Transverse colon (tissue), 4 donors: ENCODE results near the gene MIER2. TPM values are rescaled to one million over a fixed set of nuclear protein-coding genes. Genes with fewer than 3 reads are reported as not detected.

Source experiments
- DNase-seq: peaks from one replicate; pipeline ENCODE4 v3.0.0-alpha.2; 2019
- H3K27ac ChIP-seq, 4 donors: fragments of 200-600 bp; sonication (generic); 2 replicates each; pipeline ENCODE4 v1.5.1; 2016 to 2018; ENCODE audit warnings: inconsistent platforms in 4 of 4
- H3K27me3 ChIP-seq: fragments of 200-600 bp; sonication (generic); 2 replicates; pipeline ENCODE4 v1.5.1; 2017; ENCODE audit warnings: inconsistent platforms
- H3K36me3 ChIP-seq, 4 donors: fragments of 200-600 bp; sonication (generic); 2 replicates each; pipeline ENCODE4 v1.5.1; 2017 to 2019; ENCODE audit warnings: inconsistent platforms in 4 of 4
- H3K4me1 ChIP-seq, 4 donors: fragments of 200-600 bp; sonication (generic); 2 replicates each; pipeline ENCODE4 v1.5.1; 2017 to 2020; ENCODE audit warnings: inconsistent platforms in 4 of 4
- H3K4me3 ChIP-seq, 4 donors: fragments of 200-600 bp; sonication (generic); 1 replicate in 1 of 4; 2 replicates in 3 of 4; pipeline versions ENCODE4 v1.5.1 to v1.6.1; 2017 to 2019; ENCODE audit warnings: inconsistent platforms in 4 of 4
- H3K9me3 ChIP-seq, 2 donors: fragments of 200-600 bp; sonication (generic); 2 replicates each; pipeline ENCODE4 v1.5.1; 2017 to 2019; ENCODE audit warnings: inconsistent platforms in 2 of 2
- EP300 ChIP-seq: sonication (generic); formaldehyde crosslinking; IDR thresholded peaks from one replicate; pipeline ENCODE4 v1.6.1; 2017; ENCODE audit warnings: antibody characterized with exemption, low read depth
- POLR2A ChIP-seq: fragments of 450-650 bp; IDR thresholded peaks from one replicate; pipeline ENCODE4 v1.6.1; 2016; ENCODE audit warnings: antibody characterized with exemption, mild to moderate bottlenecking, moderate library complexity
- POLR2AphosphoS5 ChIP-seq, 3 donors: sonication (generic); formaldehyde crosslinking; IDR thresholded peaks; one replicate each; pipeline ENCODE4 v1.6.1; 2016; ENCODE audit warnings: antibody characterized with exemption in 3 of 3
- whole genome bisulfite sequencing, 2 donors: methylation state at CpG; one replicate each; pipeline ENCODE4 v1.1.5; 2018; ENCODE audit warnings: low coverage in 1 of 2; 5-methylcytosine and 5-hydroxymethylcytosine counted together
- in situ Hi-C, 4 donors: fragments of 200-750 bp; cut with MboI; loops; one replicate each; pipeline versions ENCODE4 v1.15.0 to v1.15.1; 2017; ENCODE audit warnings: low sequenced_read_pairs in 3 of 4, low pct_ligation_motif_present in 1 of 4, low pct_unique_long_range_greater_than_20kb in 1 of 4
- intact Hi-C: fragments of 100-400 bp; cut with DNase I; formaldehyde crosslinking; loops from one replicate; pipeline ENCODE4 v1.15.1; 2023; ENCODE audit warnings: low total_unique reads
- total RNA-seq, 4 donors: library from RNA; depleted of rRNA; stranded (reverse); fragments of >200 nt; gene quantifications; one replicate each; pipeline ENCODE4 v1.1.0, GENCODE V29; 2016
- TF ChIP-seq, protein P1 (sequence below), 5 experiments: fragments of 200-600 bp in 3 of 5; fragments of 450-650 bp in 2 of 5; sonication (generic) in 3 of 5; IDR thresholded peaks; 1 replicate in 2 of 5; 2 replicates in 3 of 5; pipeline ENCODE4 v1.5.1; 2016 to 2017; ENCODE audit warnings: antibody characterized with exemption in 5 of 5, inconsistent platforms in 3 of 5, mild to moderate bottlenecking in 2 of 5, moderate library complexity in 1 of 5

MIER2 gene
- total RNA-seq, 4 donors from 2014 or later = 8.2 to 41.1 (median 16.7) TPM

DNA sequence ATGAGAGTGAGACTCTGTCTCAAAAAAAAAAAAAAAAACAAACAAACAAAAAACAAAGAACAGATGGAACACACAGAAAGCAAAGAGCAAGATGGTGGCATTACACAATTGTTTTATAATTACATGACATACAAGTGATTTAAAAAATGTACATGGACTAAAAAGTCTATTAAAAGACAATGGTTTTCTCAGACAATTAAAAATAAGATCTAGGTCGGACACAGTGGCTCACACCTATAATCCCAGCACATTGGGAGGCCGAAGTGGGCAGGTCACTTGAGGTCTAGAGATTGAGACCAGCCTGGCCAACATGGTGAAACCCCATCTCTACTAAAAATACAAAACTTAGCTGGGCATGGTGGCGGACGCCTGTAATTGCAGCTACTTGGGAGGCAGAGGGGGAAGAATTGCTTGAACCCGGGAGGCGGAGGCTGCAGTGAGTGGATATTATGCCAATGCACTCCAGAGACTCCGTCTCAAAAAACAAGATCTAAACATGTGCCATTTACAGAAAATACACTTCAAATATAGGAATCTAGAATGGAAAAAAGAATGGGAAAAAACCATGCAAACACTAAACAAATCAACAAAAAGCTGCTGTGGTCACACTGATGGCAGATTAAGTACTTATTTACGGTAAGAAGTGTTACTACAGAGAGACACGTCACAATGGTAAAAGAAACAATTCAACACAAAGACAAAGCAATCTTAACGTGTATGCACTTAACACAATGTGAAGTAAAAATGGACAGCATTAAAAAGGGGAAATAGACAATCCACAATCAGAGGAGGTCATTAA, 26.7 kb downstream of the MIER2 start:
- H3K27me3 ChIP-seq = no peaks in the 10 kb centered on the region
- TF ChIP-seq, protein P1, sequence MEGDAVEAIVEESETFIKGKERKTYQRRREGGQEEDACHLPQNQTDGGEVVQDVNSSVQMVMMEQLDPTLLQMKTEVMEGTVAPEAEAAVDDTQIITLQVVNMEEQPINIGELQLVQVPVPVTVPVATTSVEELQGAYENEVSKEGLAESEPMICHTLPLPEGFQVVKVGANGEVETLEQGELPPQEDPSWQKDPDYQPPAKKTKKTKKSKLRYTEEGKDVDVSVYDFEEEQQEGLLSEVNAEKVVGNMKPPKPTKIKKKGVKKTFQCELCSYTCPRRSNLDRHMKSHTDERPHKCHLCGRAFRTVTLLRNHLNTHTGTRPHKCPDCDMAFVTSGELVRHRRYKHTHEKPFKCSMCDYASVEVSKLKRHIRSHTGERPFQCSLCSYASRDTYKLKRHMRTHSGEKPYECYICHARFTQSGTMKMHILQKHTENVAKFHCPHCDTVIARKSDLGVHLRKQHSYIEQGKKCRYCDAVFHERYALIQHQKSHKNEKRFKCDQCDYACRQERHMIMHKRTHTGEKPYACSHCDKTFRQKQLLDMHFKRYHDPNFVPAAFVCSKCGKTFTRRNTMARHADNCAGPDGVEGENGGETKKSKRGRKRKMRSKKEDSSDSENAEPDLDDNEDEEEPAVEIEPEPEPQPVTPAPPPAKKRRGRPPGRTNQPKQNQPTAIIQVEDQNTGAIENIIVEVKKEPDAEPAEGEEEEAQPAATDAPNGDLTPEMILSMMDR (IDR thresholded peaks at IDR 0.05) = no peak
- TF ChIP-seq EP300 = no peak
- no peak for TF ChIP-seq POLR2AphosphoS5 (IDR thresholded peaks at IDR 0.05)
- no peak for TF ChIP-seq POLR2A
- H3K9me3 ChIP-seq = no peaks in the 10 kb centered on the region
- peaks cover 0 to 22% (median 10%) of the 10 kb centered on the region in 4 donors for H3K36me3 ChIP-seq
- intact Hi-C loops (no loop called here), in situ Hi-C loops (no loop called here)
- H3K4me3 ChIP-seq = no peak overlapping the region
- no peak for DNase-seq
- 91 to 93% methylated on average over 8 to 10 of the region's 10 CpGs for WGBS, 2 donors
- H3K4me1 ChIP-seq = no peaks in the 10 kb centered on the region
- H3K27ac ChIP-seq = no peak overlapping the region

GRCh38 chr19:315811-316210, 28.8 kb downstream of the MIER2 start:
- no peak overlapping the region for H3K27ac ChIP-seq
- intact Hi-C loops (no loop called here), in situ Hi-C loops (no loop called here)
- TF ChIP-seq POLR2A (no peak), EP300 (no peak), POLR2AphosphoS5 (IDR thresholded peaks at IDR 0.05) (no peak)
- TF ChIP-seq, protein P1 (IDR thresholded peaks at IDR 0.05) = no peak
- H3K9me3 ChIP-seq = no peaks in the 10 kb centered on the region
- peaks cover 0 to 26% (median 10%) of the 10 kb centered on the region in 4 donors for H3K36me3 ChIP-seq
- H3K4me1 ChIP-seq = no peaks in the 10 kb centered on the region
- DNase-seq = no peak
- no peak overlapping the region for H3K4me3 ChIP-seq
- 93 to 96% methylated on average over 7 to 8 of the region's 8 CpGs for WGBS, 2 donors
- no peaks in the 10 kb centered on the region for H3K27me3 ChIP-seq

- in situ Hi-C loops = no loop called here
- intact Hi-C loops = no loop called here
- Histone ChIP-seq H3K4me1 (no peaks in the 10 kb centered on the region), H3K9me3 (no peaks in the 10 kb centered on the region), H3K27me3 (no peaks in the 10 kb centered on the region), H3K4me3 (no peak overlapping the region), H3K36me3 (peaks cover 0 to 26% (median 10%) of the 10 kb centered on the region in 4 donors), H3K27ac (no peak overlapping the region)
- DNase-seq = no peak
- 91 to 98% methylated on average over 7 to 22 of the region's 22 CpGs for WGBS, 2 donors
- TF ChIP-seq, protein P1 (IDR thresholded peaks at IDR 0.05) = no peak
- no peak for TF ChIP-seq EP300
- TF ChIP-seq POLR2A = no peak
- TF ChIP-seq POLR2AphosphoS5 (IDR thresholded peaks at IDR 0.05) = no peak
These were observed 30.4 kb downstream of the MIER2 start for GRCh38 chr19:313988-314815.
